ENCODE data around the gene NOTCH3.

DNA sequence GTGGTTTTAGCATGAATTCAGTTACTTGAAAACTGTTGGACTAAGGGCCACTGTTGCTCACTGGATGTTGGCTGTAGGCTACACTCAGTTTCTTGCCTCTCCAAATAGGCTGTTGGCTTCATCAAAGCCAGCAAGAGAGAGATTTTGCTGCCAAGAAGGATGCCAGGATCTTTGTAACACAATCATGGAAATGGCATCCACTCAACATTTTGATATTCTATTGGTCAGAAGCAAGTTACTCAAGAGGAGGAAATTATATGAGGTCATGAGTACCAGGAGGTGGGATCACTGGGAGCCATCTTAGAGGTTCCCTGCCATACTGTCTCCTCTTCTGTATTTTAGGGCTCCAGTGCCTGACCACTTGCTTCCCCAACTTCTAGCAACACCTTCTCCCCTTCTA is 63.0 kb downstream of the NOTCH3 start:
- TF ChIP-seq POLR2A (IDR thresholded peaks at IDR 0.05; ENCODE audit: low read depth) (no peak), EP300 (IDR thresholded peaks at IDR 0.05) (no peak), CTCF (IDR thresholded peaks at IDR 0.05) (no peak), POLR2AphosphoS5 (IDR thresholded peaks at IDR 0.05) (no peak)

All from esophagus muscularis mucosa (tissue), 4 donors.